ENCODE results near the gene PYGO2.
"Not testable (repeated sequence)": the region's sequence is repeated elsewhere in the genome, so short reads cannot be mapped to it uniquely, and the experiment has no call there.

PYGO2 gene

GRCh38 chr1:154977762-154978161 lies 16.2 kb upstream of the PYGO2 start:
- DNase-seq, result not testable (repeated sequence)

DNA sequence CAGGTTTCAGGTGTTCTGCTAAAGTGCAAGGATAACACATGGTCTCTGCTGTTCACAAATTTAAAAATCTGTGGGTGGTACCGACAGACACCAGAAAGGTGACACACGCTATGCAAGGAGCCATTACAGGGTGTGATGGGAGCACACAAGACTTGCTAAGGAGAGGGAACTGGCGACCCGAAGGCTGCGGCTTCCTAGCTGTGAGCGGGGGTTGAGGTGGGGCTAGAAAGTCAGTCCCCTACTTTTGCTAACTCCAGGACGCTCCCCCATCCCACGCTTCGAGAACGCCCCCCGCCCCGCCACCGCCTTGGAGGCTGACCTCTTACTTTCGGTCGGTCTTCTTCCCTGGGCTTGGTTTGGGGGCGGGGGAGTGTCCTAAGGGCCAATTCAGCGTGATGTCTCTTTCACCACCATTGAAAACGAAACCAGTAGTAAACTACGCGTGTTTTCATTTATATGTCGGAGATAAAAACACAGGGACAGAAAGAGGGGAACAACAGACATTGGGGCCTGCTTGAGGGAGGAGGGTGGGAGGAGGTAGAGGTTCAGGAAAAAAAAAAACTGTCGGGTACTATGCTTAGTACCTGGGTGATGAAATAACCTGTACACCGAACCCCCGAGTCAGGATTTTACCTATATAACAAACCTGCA lies 14.0 kb upstream of the PYGO2 start:
- no peak for DNase-seq

- DNase-seq, result peak; percentile 90
Observed at GRCh38 chr1:154974808-154975408, 13.3 kb upstream of the PYGO2 start.

- DNase-seq, result peak; percentile 100
Observed at GRCh38 chr1:154974102-154974807, 12.7 kb upstream of the PYGO2 start, which contains the start of gene CKS1B. Gene CKS1B (plus strand): TSS chr1:154974681. CDS start chr1:154974746, 65 bp downstream.

- peak; percentile 87 for DNase-seq
Observed at GRCh38 chr1:154973344-154974101, 11.9 kb upstream of the PYGO2 start.

DNA sequence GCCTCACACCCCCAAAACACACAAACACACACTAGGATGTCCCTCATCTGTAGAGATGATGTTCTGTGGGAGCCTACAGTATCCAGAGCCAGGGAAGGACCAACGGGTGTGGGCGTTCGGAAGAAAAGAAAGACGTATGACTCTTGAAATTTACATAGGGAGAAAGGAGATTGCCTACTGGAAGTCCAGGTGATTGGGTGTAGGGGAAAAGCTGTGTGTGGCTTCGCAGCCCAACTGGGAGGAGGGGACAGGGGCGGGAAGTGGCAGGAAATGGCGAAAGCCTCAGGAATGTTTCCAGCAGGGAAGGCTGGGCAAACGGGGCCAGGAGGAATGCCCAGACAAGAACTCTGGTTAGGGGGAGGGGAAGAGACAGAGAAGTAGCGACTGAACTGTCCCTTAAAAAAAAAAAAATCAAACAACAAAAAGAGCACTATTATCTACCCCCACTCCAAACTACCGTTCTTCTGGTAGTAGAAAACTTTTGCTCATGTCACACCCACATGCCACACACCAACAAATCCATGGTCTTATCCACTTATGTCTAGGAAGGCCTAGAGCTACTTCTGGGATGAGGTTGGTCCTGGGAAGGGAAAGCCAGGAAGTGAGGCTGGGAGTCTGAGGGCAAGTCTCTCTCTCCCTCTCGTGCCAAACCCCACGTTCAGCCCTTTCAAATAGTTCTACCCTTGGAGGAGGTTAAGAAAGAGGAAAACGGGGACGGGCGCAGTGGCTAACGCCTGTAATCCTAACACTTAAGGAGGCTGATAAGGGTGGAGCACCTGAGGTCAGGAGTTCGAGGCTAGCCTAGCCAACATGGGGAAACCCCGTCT lies 11.1 kb upstream of the PYGO2 start:
- no peak for DNase-seq

DNA sequence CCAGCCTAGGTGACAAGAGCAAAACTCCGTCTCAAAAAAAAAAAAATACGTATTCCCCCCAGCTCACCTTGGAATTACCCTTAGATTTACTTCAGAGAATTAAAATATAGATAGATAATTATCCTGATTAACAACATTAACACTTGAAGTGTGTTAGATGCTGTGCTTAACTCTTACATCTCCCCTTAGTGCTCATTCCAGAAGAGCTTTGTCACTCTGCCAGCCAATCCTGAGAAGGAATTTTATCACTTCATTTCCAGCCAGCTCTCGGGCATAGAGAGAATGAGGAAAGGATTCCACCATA lies 10.6 kb upstream of the PYGO2 start:
- no peak for DNase-seq

DNA sequence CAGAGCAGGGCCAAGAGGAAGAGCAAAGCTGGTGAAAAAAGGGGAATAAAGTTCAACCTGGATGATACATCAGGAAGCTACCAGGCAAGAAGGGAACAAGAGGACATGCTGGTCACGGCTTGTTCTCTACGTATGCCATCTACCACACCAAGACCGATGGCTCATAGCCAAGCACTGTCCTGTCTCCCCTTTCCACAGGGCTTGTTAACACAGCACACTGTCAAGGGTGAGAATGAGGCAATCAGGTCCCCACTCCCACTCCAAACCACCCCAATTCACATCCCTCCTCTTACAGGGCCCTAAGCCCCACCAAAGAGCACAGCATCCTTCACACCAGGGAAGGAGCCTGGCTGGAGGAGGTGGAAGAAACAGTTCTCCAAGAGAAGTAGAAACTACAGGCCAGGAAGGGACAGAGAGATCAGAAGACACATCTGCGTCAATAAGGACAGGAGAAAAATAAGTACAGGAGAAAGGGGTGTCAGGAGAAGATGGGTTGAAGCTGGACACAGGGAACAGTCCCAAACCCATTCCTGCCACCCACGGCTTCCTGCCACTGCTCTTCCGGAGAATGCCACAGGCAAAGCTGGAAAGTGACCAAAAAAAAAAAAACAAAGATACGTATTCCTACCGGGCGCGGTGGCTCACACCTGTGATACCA lies 9.9 kb upstream of the PYGO2 start:
- DNase-seq, result no peak

DNA sequence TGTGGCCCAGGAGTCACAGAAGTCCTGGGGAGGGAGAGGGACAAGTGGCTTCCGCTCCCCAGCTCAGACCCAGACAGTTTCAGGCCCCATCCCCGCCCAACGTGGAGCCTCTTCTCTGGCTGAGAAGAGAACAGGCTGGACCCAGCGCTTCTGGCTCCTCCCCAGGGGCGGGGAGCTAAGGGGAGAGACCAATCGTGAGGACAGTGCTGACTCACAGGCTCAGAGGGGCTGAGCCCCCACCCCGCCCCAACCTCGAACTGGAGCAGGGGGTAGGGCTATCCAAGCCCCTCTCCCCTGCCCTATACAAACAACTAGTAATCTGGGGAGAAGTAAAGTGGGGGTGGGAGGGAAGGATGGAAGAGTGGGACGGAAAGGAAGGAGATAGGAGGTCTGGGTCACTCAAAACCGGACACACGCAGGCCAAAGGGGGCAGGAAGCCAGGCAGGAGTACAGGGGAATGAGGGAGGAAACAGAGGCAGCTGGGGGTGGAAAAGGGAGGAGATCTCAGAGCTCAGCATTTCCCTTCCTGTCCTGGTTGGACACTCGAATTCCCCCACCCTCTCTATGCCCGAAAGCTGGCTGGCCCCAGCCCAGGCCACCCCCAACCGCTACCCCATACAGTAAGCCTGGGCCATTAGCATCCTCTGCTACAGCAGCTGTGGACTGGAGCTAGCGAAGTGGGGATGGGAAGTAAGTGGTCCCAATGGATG lies 9.2 kb upstream of the PYGO2 start, which contains the start of gene SHC1:
Gene SHC1, minus strand, starts transcription at position 117 of the 710 bp plus-strand sequence. CDS start 221 bp downstream, outside the sequence.
- DNase-seq, result no peak

DNA sequence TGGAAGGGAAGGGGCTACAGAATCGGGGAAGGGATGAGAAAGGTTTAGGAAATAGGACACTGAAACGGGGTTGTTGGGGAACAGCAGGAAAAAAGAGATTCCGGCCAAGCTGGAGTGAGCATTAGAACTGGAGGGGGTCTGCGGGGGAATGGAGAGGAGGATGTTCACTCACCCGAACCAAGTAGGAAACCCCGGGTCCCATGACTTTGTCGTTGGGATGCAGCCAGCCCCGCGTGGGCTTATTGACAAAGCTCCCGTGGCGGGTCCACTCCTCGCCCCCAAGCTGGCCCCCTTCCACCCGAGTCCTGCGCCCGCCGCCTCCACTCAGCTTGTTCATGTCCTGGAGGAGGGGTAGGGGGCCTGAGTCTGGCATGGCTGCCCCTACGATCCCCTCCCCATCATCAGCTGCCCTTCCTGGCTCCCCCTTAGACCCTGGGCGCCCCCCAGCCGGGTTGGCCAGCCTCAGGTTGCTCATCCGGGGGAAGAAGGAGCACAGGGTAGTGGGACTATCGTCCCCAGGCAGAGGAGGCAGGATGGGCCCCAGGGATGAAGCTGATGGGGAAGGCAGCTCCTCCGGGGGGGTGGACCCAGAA lies 8.4 kb upstream of the PYGO2 start:
- DNase-seq, result no peak

- no peak for DNase-seq
Observed at GRCh38 chr1:154969246-154969645, 7.7 kb upstream of the PYGO2 start.

DNA sequence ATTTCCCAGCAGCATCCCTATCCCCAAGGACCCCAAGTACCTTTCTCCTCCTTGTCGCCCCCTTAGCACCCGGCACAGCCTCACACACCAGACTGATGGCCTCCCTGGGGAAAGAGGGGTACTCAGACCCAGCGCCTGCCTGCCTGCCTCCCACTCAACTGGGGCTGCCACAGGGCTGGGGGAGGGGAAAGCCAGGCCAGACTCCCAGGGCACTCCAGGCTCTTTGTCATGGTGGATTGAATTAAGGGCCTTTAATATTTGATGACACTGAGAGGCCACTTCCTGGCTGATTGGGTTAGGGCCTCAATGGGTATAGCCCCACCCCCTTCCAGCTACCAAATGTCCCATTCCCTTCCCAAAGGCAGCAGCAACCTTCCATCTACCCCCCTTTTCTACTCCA lies 7.1 kb upstream of the PYGO2 start:
- no peak for DNase-seq

- no peak for DNase-seq
Observed at GRCh38 chr1:154967331-154967950, 5.9 kb upstream of the PYGO2 start.

- no peak for DNase-seq
Observed at GRCh38 chr1:154966111-154966510, 4.5 kb upstream of the PYGO2 start.

GRCh38 chr1:154964359-154964758 lies 2.8 kb upstream of the PYGO2 start:
- DNase-seq, result no peak

- DNase-seq, result no peak
Observed at GRCh38 chr1:154963643-154964042, 2.1 kb upstream of the PYGO2 start.

- no peak for DNase-seq
Observed at GRCh38 chr1:154962795-154963330, 1.3 kb upstream of the PYGO2 start.

DNA sequence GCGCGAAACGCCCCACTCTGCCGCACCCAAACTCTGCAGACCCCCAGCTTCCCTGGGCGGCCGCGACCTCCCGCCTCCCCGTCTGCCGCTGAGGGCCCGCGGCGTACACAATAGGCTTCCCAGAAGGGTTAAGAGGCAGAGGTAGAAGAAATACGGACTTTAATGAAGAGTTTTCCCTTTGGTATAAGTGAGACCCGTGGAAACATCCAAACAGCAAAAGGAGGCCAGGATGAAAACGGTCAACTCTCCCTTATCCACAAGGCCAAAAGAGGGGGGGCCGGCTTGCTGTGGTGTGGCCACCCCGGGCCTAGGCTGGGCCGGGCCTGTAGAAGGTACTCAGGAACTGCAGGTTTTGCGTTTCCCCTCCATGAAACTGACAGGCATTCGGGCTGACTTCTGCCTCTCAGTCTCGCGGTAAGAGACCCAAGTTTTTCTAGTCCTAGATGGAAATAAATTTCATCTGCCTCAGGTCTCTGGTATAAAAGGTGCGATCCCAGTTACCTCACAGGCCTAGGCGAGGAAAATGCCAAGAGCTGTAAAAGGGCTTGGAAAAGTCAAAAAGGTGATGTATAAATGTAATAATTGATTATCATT lies 671 bp upstream of the PYGO2 start:
- DNase-seq, result no peak

GRCh38 chr1:154960446-154961136 lies 991 bp downstream of the PYGO2 start:
- DNase-seq, result no peak

Measured in SIG-M5 (cell line).